HEK293 (cell line): ENCODE measurements around the gene CD53.

Experiments used
- CTCF ChIA-PET: fragments of 350-600 bp; formaldehyde crosslinking; extraction: SDS; loops from one replicate; lab custom pipeline; 2021; ENCODE audit warnings: antibody characterized with exemption; lab: Yijun Ruan, JAX
- POLR2A ChIA-PET: fragments of 300-600 bp; formaldehyde crosslinking; extraction: SDS; loops from one replicate; lab custom pipeline; 2020; ENCODE audit warnings: antibody characterized with exemption, inconsistent platforms; lab: Yijun Ruan, JAX
- H3K27ac ChIP-seq: fragments of 200-500 bp; sonication (Bioruptor generic); 2 replicates; pipeline ENCODE4 v1.5.1; 2014; ENCODE audit warnings: low read depth, low read length, control low read depth, inconsistent platforms; ENCODE audit errors: extremely low read depth
- H3K36me3 ChIP-seq, 2 experiments: fragments of 200-500 bp in 1 of 2; sonication (Bioruptor generic) in 1 of 2; 1 replicate in 1 of 2; 2 replicates in 1 of 2; pipeline ENCODE4 v1.5.1; 2014 to 2017; ENCODE audit warnings: inconsistent platforms in 2 of 2, low read length in 2 of 2; ENCODE audit not compliant: control insufficient read depth in 2 of 2, insufficient read depth in 1 of 2
- H3K4me1 ChIP-seq: fragments of 200-500 bp; sonication (Bioruptor generic); 2 replicates; pipeline ENCODE4 v1.5.1; 2014; ENCODE audit warnings: mild to moderate bottlenecking, low read length, inconsistent platforms; ENCODE audit not compliant: control insufficient read depth, insufficient read depth
- H3K4me3 ChIP-seq: 2 replicates; pipeline ENCODE4 v1.5.1; 2011; ENCODE audit warnings: low read depth, mild to moderate bottlenecking, control low read depth, low read length, moderate library complexity
- H3K9me3 ChIP-seq: fragments of 200-500 bp; sonication (Bioruptor generic); 2 replicates; pipeline ENCODE4 v1.5.1; 2014; ENCODE audit warnings: low read depth, low read length, inconsistent platforms; ENCODE audit not compliant: control insufficient read depth, insufficient read depth
- EGR2 ChIP-seq: fragments of 450-650 bp; formaldehyde crosslinking; IDR thresholded peaks from 2 replicates; pipeline ENCODE4 v1.5.1; 2016; ENCODE audit warnings: low read depth, missing biosample characterization, missing genetic modification characterization
- GLIS1 ChIP-seq: fragments of 450-650 bp; formaldehyde crosslinking; IDR thresholded peaks from 2 replicates; pipeline ENCODE4 v1.5.1; 2016; ENCODE audit warnings: missing biosample characterization, missing genetic modification characterization
- HOXA7 ChIP-seq: sonication (generic); formaldehyde crosslinking; IDR thresholded peaks from 2 replicates; pipeline ENCODE4 v1.8.1; 2022; ENCODE audit warnings: missing genetic modification reagents, borderline replicate concordance
- KLF7 ChIP-seq: fragments of 450-650 bp; formaldehyde crosslinking; IDR thresholded peaks from 2 replicates; pipeline ENCODE4 v1.5.1; 2016; ENCODE audit warnings: missing biosample characterization, missing genetic modification characterization, borderline replicate concordance
- KLF8 ChIP-seq: fragments of 450-650 bp; formaldehyde crosslinking; IDR thresholded peaks from 2 replicates; pipeline ENCODE4 v1.5.1; 2016; ENCODE audit warnings: missing biosample characterization, missing genetic modification characterization
- REPIN1 ChIP-seq: fragments of 450-650 bp; formaldehyde crosslinking; IDR thresholded peaks from 2 replicates; pipeline ENCODE4 v1.5.1; 2017; ENCODE audit warnings: missing biosample characterization, missing genetic modification characterization, low read depth
- SCRT2 ChIP-seq: fragments of 450-650 bp; formaldehyde crosslinking; IDR thresholded peaks from 2 replicates; pipeline ENCODE4 v1.5.1; 2016; ENCODE audit warnings: missing biosample characterization, missing genetic modification characterization
- WT1 ChIP-seq: fragments of 450-650 bp; formaldehyde crosslinking; IDR thresholded peaks from 2 replicates; pipeline ENCODE4 v1.5.1; 2016; ENCODE audit warnings: missing biosample characterization, missing genetic modification characterization
- ZBTB17 ChIP-seq: fragments of 450-650 bp; formaldehyde crosslinking; IDR thresholded peaks from 2 replicates; pipeline ENCODE4 v1.5.1; 2016; ENCODE audit warnings: missing biosample characterization, missing genetic modification characterization
- ZBTB20 ChIP-seq: fragments of 450-650 bp; formaldehyde crosslinking; IDR thresholded peaks from 2 replicates; pipeline ENCODE4 v1.5.1; 2016; ENCODE audit warnings: missing biosample characterization, missing genetic modification characterization
- ZBTB8A ChIP-seq: fragments of 450-650 bp; formaldehyde crosslinking; IDR thresholded peaks from 2 replicates; pipeline ENCODE4 v1.5.1; 2016; ENCODE audit warnings: missing biosample characterization, missing genetic modification characterization
- ZFHX2 ChIP-seq: fragments of 450-650 bp; formaldehyde crosslinking; conservative IDR thresholded peaks from 2 replicates; pipeline ENCODE4 v1.5.1; 2016; ENCODE audit warnings: missing biosample characterization, missing genetic modification characterization
- ZNF175 ChIP-seq: fragments of 450-650 bp; formaldehyde crosslinking; IDR thresholded peaks from 2 replicates; pipeline ENCODE4 v1.5.1; 2016; ENCODE audit warnings: missing biosample characterization, missing genetic modification characterization
- ZNF211 ChIP-seq: fragments of 450-650 bp; formaldehyde crosslinking; IDR thresholded peaks from 2 replicates; pipeline ENCODE4 v1.5.1; 2016; ENCODE audit warnings: low read depth, missing biosample characterization, missing genetic modification characterization
- ZNF26 ChIP-seq: fragments of 450-650 bp; formaldehyde crosslinking; IDR thresholded peaks from 2 replicates; pipeline ENCODE4 v1.5.1; 2016; ENCODE audit warnings: missing biosample characterization, missing genetic modification characterization
- ZNF366 ChIP-seq: fragments of 450-650 bp; formaldehyde crosslinking; conservative IDR thresholded peaks from 2 replicates; pipeline ENCODE4 v1.5.1; 2016; ENCODE audit warnings: missing biosample characterization, missing genetic modification characterization
- ZNF391 ChIP-seq: fragments of 450-650 bp; formaldehyde crosslinking; IDR thresholded peaks from 2 replicates; pipeline ENCODE4 v1.5.1; 2016; ENCODE audit warnings: low read depth, missing biosample characterization, missing genetic modification characterization, borderline replicate concordance
- ZNF518A ChIP-seq: fragments of 450-650 bp; formaldehyde crosslinking; conservative IDR thresholded peaks from 2 replicates; pipeline ENCODE4 v1.5.1; 2016; ENCODE audit warnings: low read depth, missing biosample characterization, missing genetic modification characterization
- ZNF544 ChIP-seq: fragments of 450-650 bp; formaldehyde crosslinking; IDR thresholded peaks from 2 replicates; pipeline ENCODE4 v1.5.0; 2017; ENCODE audit warnings: missing biosample characterization, missing genetic modification characterization
- ZNF548 ChIP-seq: fragments of 450-650 bp; formaldehyde crosslinking; IDR thresholded peaks from 2 replicates; pipeline ENCODE4 v1.5.1; 2016; ENCODE audit warnings: missing biosample characterization, missing genetic modification characterization
- ZNF558 ChIP-seq: fragments of 450-650 bp; formaldehyde crosslinking; IDR thresholded peaks from 2 replicates; pipeline ENCODE4 v1.5.1; 2016; ENCODE audit warnings: missing biosample characterization, missing genetic modification characterization
- ZNF560 ChIP-seq: fragments of 450-650 bp; formaldehyde crosslinking; IDR thresholded peaks from 2 replicates; pipeline ENCODE4 v1.5.1; 2017; ENCODE audit warnings: missing biosample characterization, missing genetic modification characterization, borderline replicate concordance
- ZNF580 ChIP-seq: fragments of 450-650 bp; formaldehyde crosslinking; IDR thresholded peaks from 2 replicates; pipeline ENCODE4 v1.5.1; 2016; ENCODE audit warnings: missing biosample characterization, missing genetic modification characterization
- ZNF658 ChIP-seq: fragments of 450-650 bp; formaldehyde crosslinking; IDR thresholded peaks from 2 replicates; pipeline ENCODE4; 2016; ENCODE audit warnings: missing biosample characterization, missing genetic modification characterization
- ZNF677 ChIP-seq: fragments of 450-650 bp; IDR thresholded peaks from 2 replicates; pipeline ENCODE4 v1.5.0; 2018; ENCODE audit warnings: missing biosample characterization, mild to moderate bottlenecking, missing genetic modification characterization, moderate library complexity
- ZNF747 ChIP-seq: fragments of 450-650 bp; formaldehyde crosslinking; IDR thresholded peaks from 2 replicates; pipeline ENCODE4 v1.5.1; 2016; ENCODE audit warnings: missing biosample characterization, missing genetic modification characterization
- ZNF777 ChIP-seq: fragments of 450-650 bp; formaldehyde crosslinking; IDR thresholded peaks from 2 replicates; pipeline ENCODE4 v1.5.1; 2017; ENCODE audit warnings: missing biosample characterization, missing genetic modification characterization, borderline replicate concordance
- ZNF791 ChIP-seq: fragments of 450-650 bp; formaldehyde crosslinking; IDR thresholded peaks from 2 replicates; pipeline ENCODE4 v1.5.1; 2016; ENCODE audit warnings: missing biosample characterization, missing genetic modification characterization
- ZNF843 ChIP-seq: fragments of 450-650 bp; formaldehyde crosslinking; IDR thresholded peaks from 2 replicates; pipeline ENCODE4 v1.5.1; 2016; ENCODE audit warnings: missing biosample characterization, missing genetic modification characterization
- ZSCAN30 ChIP-seq: fragments of 450-650 bp; IDR thresholded peaks from 2 replicates; pipeline ENCODE4 v1.5.1; 2018; ENCODE audit warnings: missing biosample characterization, mild to moderate bottlenecking, missing genetic modification characterization, moderate library complexity
- ZXDB ChIP-seq: fragments of 450-650 bp; formaldehyde crosslinking; IDR thresholded peaks from 2 replicates; pipeline ENCODE4 v1.5.1; 2016; ENCODE audit warnings: missing biosample characterization, missing genetic modification characterization

Gene CD53

GRCh38 chr1:110880708-110881374 lies 7.9 kb downstream of the CD53 start (continued):
- no peak for TF ChIP-seq ZNF843 (tag by site-specific recombination)
- TF ChIP-seq ZBTB8A (tag by site-specific recombination), result no peak
- no peak for TF ChIP-seq ZNF777
- no peak for TF ChIP-seq ZNF544 (tag by site-specific recombination)
- TF ChIP-seq ZBTB17, result peak; percentile 34; the same call in 1 of the 2 replicates
- no peak for TF ChIP-seq HOXA7 (CRISPR knock-in tag)
- TF ChIP-seq ZNF26, result no peak
- TF ChIP-seq ZNF560 (tag by site-specific recombination), result no peak
- TF ChIP-seq ZFHX2 (tag by site-specific recombination), result no peak
- no peak for TF ChIP-seq ZNF677 (tag by site-specific recombination)
- TF ChIP-seq KLF8 (tag by site-specific recombination), result peak; percentile 68; the same call in 1 of the 2 replicates
- no peak for TF ChIP-seq ZXDB
- TF ChIP-seq ZNF791 (tag by site-specific recombination), result no peak
- TF ChIP-seq ZNF580, result no peak
- TF ChIP-seq ZBTB20, result no peak
- TF ChIP-seq ZNF366 (tag by site-specific recombination), result 0 out of 2 replicates have a peak, but pooled peaks have one; percentile 21
- TF ChIP-seq ZSCAN30 (tag by site-specific recombination), result no peak
- no peak for TF ChIP-seq SCRT2 (tag by site-specific recombination)

- Histone ChIP-seq H3K4me3 (no peak overlapping the region), H3K27ac (no peak overlapping the region), H3K9me3 (no peaks in the 10 kb centered on the region), H3K4me1 (no peaks in the 10 kb centered on the region), H3K36me3 (no peaks in the 10 kb centered on the region)
- CTCF ChIA-PET, result no interaction called here
- POLR2A ChIA-PET, result no interaction called here
- TF ChIP-seq ZNF658 (no peak), ZNF558 (no peak), ZNF175 (tag by site-specific recombination) (no peak), ZNF391 (tag by site-specific recombination) (no peak), ZNF211 (tag by site-specific recombination) (no peak), REPIN1 (tag by site-specific recombination) (no peak), ZNF548 (no peak), EGR2 (no peak), KLF7 (no peak), GLIS1 (tag by site-specific recombination) (no peak), WT1 (no peak), ZNF747 (tag by site-specific recombination) (no peak), ZNF518A (tag by site-specific recombination) (no peak)
These were observed 15.1 kb downstream of the CD53 start for GRCh38 chr1:110888049-110888448.
